Testis (tissue), 2 donors: ENCODE data around the gene ZNF320.

ENCODE experiments used
- CTCF ChIP-seq, 3 experiments: fragments of 450-650 bp in 2 of 3; fragments of 200-600 bp in 1 of 3; sonication (generic) in 1 of 3; IDR thresholded peaks; one replicate each; pipeline ENCODE4 v1.5.1; 2016 to 2019; ENCODE audit warnings: antibody characterized with exemption in 3 of 3, mild to moderate bottlenecking in 2 of 3, moderate library complexity in 1 of 3
- POLR2A ChIP-seq: fragments of 450-650 bp; IDR thresholded peaks from one replicate; pipeline ENCODE4 v1.6.1; 2017; ENCODE audit warnings: antibody characterized with exemption, mild to moderate bottlenecking, moderate library complexity

DNA sequence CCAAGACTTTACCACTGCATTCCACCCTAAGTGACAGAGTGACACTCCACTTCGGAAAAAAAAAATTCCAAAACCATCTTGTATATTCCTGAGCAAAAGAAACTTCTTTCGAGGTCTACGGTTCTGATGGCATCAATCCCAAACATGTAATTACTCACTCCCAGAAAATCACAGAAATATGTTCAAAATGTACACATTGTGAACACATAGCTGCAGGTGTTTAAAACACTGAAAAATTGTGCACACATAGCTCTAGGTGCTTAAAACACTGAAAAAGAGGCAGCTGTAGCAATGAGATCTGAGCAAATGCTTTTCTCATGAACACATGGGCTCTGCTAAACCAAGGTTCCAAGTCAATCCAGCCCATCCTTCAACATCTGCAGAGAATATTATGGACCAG is 26.0 kb downstream of the ZNF320 start:
- TF ChIP-seq CTCF (IDR thresholded peaks at IDR 0.05) (no peak), POLR2A (no peak)
